Hematopoietic multipotent progenitor cell (in vitro differentiated cells): ENCODE measurements around the gene AIFM1. TPM values are rescaled to one million over a fixed set of nuclear protein-coding genes. Genes with fewer than 3 reads are reported as not detected.

Source experiments
- total RNA-seq: library from RNA; depleted of rRNA; stranded (reverse); fragments of >200 nt; gene quantifications from one replicate; pipeline ENCODE4 v1.2.3, GENCODE V29; 2012

The AIFM1 gene
- total RNA-seq, 1 donor = 10.0 TPM

Other genes starting within 250 kb of the AIFM1 start
- gene BCORL1, start 183.2 kb downstream of the AIFM1 start, total RNA-seq = 7.0 TPM
- 27.5 TPM for gene ELF4, start 55.3 kb downstream of the AIFM1 start, total RNA-seq
- 18.6 TPM for gene RAB33A, start 6.1 kb upstream of the AIFM1 start, total RNA-seq
- 3.0 TPM for gene ZNF280C, start 103.1 kb upstream of the AIFM1 start, total RNA-seq
- gene SLC25A14, start 174.1 kb upstream of the AIFM1 start, total RNA-seq = 4.8 TPM
- gene GPR119, start 219.8 kb upstream of the AIFM1 start, total RNA-seq = not detected
- gene RBMX2, start 236.1 kb upstream of the AIFM1 start, total RNA-seq = 7.3 TPM